SKM-1 (cell line): ENCODE data around the gene TGM3.

ENCODE experiments used
- DNase-seq: peaks from one replicate; lab custom pipeline; 2025; ENCODE audit not compliant: unreplicated experiment; lab: John Stamatoyannopoulos, UW

Gene TGM3

DNA sequence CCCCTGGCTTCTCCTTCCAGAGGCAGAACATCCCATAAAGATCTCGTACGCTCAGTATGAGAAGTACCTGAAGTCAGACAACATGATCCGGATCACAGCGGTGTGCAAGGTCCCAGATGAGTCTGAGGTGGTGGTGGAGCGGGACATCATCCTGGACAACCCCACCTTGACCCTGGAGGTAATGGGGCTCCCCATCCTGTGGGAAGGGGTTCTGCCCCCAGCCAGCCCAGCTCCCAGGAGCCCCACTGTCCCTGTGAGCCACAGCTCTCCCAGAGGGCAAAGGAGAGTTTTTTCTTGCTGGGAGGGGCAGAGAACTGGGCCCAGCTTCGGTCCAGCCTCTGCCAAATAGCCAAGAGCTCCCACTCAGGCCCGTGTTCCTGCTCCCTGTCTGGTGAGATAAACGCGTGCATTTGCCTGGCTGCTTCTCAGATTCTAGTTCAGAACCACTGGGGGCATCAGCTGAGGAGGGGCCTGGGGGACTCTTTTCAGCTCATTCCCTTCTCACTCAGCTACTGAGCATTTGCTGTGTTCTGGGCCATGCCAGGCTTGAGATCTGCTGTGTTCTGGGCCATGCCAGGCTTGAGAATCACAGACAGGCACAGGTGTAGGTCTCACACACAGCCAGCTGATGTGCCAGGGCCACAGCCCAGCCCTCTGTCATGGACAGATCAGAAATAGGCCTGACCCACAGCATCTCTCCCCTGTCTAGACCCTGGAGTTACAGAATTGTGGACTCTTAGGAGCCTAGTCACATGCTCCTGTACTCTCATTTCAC lies 39.5 kb downstream of the TGM3 start:
- no peak for DNase-seq

DNA sequence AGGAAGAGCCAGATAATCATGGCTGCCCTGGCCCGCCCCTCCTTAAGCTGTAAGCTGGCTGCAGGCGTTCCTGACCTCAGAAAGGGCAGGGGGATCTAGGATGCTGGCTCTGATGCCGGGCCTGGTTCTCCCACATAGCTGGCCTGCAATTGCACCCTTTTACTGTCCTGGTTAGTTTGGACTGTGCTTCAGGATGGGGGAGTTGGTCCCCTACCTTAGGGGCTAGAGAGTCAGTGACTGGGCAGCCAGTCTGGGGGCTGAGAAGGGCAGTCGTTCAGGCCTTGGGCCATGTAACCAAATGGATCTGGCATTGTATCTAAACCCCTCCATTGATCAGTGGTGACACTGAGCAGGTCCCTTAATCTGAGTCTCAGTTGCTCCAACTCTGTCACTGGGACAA lies 40.7 kb downstream of the TGM3 start:
- DNase-seq: no peak

DNA sequence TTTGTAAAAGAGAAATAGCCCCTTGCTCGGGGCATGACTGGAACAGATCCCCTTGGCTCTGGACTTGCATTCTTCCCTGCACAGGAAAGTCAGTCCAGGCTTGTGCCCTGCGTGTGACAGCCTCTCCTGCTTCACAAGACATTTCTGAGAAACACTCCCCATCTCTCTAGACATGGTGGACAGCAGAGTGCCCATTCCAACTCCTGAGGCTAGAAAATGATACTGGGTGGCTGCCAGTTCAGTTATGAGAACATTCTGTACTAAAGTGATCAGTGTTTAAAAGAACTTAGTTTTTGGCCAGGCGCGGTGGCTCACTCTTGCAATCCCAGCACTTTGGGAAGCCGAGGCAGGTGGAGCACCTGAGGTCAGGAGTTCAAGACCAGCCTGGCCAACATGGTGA lies 41.3 kb downstream of the TGM3 start:
- DNase-seq: no peak

DNA sequence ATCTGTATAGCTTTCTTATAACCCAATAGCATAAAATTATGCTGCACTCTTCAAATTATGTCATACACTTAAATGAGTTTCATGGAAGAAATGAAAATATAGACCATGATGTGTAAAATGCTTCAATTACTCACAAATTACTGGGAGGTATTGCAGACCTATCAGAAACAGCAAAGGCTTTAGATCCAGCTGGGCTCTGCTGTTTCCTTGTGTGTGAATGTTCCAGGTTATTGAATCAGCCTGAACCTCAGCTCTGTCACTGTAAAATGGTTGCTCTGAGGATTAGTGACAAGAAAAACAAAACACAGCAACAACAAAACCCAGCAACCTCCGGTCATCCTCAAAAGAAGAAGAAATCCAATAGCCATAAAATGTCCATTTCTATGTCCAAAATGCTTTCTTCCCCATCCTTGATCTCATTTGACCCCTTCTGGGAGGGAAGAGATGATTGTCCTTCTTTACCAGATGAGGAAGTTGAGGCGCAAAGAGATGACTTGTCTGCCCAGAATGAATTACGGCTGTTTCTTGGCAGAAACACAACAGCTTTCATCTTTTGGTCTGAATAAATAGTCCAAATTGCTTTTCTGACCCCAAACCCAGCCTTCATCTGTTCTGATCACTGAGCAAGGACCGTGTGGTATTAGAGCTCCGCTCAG lies 42.7 kb downstream of the TGM3 start:
- DNase-seq: no peak

DNA sequence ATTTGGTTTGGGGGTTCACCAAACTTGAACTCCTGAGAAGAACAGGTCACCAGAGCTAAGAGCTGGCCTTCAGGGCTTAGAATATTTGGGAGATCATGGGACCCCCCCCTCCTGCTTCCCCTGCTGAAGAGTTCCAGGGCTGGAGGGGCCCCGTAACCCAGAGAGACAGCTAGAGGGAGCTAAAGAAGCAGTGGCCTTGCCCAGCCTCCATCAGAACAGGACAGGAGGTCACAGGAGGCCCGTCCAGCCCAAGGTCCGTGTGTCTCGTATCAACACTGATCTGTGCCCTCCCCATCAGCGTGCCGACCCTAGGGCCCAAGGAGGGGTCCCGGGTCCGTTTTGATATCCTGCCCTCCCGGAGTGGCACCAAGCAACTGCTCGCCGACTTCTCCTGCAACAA lies 44.3 kb downstream of the TGM3 start:
- no peak for DNase-seq

DNA sequence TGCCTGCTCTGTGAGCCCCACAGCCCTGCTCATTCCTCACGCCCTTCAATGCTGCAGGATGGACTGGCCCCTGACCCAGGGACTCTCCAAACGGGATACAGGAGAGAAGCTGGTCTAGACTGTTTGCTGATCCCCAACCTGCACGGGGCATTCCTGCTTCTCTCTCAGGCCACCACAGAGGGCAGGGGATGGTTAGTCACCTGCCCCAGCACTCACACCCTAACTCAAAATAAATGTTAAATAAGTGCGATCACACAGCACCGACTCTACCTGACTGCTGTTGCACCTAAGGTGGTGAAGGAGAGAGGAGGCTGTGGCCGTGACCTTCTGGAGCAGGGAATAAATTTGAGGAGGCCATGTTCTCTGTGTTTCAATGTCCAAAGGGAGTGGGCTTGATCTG lies 45.0 kb downstream of the TGM3 start:
- no peak for DNase-seq

DNA sequence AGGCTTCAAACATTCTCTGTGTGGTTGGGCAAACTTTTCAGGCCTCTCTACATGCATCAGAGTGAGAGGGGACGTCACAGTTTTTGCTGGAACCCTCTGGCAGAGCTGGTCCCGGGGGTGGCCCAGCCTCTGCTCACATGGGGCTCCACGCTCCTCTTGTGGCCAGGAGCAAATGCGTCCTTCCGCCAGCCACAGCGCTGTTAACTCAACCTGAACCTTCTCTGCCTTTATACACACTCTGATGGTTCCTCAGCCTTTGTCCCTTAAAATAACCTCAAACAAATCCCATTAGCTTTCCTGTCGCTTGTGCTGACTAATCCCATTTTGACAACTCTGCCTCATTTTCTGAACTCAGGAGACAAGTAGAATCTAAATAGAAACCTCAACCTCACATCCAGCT lies 45.5 kb downstream of the TGM3 start:
- no peak for DNase-seq

DNA sequence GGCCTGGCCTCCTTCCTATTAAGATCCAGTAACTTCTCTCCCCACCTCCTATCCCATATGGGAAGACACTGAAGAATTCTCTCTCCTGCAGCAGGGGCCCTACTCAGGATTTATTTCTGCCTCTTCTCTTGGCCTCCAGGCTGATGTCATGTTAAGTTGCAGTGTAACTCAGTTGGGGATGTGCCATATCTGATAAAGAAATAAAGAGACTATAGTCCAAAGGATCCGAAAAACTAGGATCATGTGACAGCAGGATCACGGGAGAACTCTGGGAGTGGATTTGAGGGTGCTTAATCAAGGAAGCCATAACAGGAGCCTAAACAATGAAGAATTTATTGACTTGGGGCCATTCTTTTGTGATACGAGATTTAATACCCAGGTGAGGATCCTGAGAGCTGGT lies 46.4 kb downstream of the TGM3 start:
- no peak for DNase-seq

DNA sequence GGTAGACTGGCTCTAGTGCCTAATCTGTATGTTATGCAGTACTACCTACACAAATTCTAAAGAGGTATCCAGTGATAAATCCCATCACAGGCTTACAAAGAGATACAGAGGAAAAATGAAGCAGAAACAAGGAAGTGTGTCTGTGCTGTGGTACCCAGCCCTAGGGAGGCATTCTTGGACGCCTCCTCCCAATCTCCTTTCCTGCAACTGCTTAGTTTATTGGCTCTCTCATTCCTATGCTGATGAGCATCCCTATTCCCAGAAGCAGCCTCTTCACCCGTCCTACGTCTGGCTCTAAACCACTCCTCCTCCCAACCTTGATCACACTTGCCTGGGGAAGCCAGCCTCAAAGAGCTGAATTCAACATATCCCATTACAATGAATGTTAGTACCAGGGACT lies 50.4 kb downstream of the TGM3 start:
- no peak for DNase-seq

DNA sequence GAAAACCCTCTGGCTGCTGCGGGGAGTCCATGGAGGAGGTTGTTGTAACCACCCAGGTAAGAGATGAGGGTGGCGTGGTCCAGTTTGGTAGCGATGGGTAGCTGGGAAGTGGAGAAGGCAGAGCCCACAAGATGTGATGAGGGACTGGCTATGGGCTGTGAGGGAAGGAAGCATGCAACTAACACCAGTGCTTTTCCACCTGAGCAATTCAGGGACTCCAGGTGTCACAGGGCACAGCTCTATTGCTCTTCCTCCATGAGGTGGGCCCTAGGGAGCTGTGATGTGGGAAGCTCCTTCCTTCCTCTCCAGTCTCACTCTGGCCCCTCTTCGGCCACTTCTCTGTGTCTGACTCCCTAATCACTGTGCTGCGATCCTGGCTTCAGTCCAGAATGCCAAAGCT lies 52.5 kb downstream of the TGM3 start:
- DNase-seq: no peak

DNA sequence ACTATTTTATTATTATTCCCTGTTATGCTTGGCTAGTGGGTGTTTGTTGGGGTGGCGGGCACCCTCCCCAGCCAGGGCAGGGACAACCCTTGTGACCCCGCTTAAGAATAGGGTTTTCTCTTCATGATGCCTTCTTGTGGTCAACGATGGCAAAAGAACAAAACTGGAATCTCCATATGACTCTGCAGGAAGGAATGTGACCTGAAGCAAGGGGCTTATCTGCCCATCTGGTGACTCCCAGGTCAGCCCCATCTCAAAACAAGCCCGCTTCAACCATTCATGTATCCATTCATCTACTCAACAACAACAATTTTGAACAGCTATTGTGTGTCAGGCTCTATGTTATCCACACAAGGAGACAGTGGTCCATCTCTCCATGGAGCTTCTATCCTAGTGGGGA lies 54.0 kb downstream of the TGM3 start:
- no peak for DNase-seq

DNA sequence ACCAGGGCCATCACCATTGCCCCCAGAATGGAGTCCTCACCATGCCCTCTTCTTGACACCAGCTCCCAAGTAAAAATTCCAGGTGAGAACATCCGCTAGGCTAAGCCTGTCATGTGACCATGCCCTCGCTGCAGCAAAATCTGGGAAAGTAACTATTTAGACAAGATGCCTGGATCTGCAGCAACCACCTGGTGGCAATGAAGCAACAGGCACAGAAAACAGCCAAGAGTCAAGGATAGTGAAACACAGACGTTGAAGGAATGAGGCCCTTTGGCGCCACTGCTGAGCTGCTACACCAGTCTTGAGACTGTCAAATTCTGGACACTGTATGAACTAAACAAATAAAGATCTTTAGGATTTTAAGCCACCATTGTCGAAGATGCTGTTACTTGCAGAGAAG lies 54.8 kb downstream of the TGM3 start:
- no peak for DNase-seq

DNA sequence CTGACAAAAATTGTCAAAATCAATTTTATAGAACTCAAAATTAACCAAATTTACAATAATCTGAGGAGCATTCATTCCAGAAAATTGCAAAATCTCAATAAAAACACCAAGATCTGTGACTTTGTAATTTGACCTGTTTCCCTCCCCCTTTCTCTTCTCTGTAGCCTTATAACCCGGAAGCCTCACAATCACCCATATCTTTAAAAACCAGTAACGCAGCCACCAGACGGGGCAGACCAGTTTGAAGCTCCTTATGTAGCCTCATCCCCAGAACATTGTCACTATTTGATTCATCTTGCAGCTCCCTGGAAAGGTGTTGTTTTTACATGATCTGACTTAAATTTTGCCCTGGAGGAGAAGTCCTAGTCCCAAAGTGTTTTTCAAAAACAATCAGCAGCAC lies 57.4 kb downstream of the TGM3 start:
- DNase-seq: no peak

DNA sequence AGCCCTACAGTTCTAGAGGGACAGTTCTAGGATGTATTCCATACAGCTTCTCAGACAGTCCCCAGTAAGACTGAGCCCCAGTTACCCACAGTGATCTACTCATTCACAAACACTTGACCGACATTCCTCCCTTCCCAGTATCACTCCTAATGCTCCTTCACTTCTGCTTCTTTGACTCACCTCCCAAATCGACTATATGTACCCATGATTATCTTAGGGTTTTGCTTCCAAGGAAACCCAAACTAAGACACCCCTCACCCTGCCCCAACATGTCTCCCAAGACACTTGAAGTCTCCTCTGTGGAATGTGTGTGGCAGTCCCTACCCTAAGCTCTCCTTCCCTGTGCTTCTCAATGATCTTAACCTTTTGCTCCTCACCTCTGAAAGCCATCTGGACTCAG lies 61.3 kb downstream of the TGM3 start:
- no peak for DNase-seq

DNA sequence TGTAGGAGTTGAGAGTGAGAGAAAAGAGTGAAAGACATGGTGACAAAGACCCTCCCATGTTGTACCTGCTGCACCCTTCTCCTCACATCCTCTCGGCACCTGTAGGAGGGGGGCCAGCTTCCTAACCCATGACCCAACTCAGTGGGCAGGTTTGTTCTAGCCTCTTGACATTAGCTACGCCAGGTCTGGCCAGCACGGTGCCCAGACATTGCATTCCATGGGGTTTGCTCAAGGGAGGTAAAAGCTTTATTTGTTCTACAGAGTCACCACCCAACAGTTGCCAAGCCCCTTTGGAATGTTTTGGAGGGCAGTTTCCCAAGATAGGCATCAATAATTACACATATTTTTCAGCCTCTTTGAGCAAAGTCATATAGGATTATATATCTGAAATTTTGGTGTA lies 62.2 kb downstream of the TGM3 start:
- DNase-seq: no peak

DNA sequence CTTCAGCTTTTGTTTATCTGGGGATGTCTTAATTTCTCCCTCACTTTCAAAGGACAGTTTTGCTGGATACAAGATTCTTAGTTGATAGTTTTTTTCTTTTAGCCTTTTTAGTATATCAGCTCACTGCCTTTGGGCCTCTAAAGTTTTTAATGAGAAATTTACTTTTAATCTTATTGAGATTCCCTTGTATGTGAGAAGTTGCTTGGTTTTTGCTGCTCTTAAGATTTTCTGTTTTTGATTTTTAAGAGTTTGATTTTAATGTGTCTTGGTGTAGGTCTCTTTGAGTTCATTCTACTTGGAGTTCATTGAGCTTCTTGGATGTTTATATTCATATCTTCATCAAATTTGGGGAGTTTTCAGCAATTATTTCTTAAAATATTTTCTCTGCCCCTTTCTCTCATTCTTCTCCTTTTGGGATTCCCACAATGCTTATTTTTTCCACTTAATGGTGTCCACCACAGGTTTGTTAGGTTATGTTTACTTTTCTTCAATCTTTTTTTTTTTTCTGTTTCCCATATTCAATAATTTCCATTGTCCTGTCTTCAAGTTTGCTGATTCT lies 65.3 kb downstream of the TGM3 start:
- no peak for DNase-seq

DNA sequence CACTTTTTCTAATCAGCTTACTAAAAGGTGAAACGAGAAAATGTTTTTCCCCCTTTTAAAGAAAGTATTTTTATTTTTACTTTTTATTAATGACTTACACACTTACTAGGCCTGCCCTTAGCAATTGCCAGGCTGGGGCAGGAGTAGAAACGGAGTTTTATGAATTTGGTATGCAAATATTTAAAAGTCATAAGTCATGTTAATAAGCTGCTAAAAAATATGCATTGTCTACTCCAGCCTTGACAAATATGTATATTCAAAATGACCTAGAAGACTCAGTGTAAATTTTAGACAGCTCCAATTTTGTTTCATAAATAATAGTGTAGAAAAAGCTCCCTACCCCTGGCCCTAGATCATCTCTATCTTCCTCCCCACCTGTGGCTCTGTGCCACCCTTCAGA lies 67.4 kb downstream of the TGM3 start:
- DNase-seq: no peak

DNA sequence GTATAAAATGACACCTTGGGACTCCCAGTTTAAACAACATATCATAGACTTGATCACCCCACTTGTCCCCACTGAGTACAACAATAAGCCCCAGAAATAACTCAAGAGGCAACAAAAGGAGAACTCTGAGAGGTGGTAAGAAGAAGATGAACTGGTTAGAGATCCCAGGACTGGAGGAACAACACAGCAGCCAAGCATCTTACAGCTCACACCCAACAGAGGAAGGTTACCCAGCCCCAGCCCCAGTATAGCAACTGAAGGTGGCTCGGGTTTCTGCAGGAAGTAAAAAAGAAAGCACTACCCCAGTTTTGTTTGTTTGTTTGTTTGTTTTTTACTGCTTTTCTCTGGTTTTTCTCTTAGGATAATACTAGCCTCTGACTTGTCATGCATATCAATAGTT lies 67.8 kb downstream of the TGM3 start:
- DNase-seq: no peak

DNA sequence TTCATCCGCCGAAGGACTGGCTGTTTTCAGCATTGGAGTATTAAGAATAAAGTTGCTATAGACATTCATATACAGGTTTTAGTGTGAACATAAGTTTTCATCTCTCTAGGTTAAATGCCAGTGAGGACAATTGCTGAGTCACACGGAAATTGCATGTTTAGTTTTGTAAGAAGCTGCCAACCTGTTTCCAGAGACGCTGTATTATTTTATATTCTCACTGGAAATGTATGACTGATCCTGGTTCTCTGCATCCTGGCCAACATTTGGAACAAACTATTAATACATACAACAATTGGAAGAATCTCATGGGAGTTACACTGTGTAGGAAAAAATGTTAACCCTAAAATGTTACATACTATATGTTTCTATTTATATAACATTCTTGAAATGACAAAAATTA lies 68.2 kb downstream of the TGM3 start:
- DNase-seq: no peak

DNA sequence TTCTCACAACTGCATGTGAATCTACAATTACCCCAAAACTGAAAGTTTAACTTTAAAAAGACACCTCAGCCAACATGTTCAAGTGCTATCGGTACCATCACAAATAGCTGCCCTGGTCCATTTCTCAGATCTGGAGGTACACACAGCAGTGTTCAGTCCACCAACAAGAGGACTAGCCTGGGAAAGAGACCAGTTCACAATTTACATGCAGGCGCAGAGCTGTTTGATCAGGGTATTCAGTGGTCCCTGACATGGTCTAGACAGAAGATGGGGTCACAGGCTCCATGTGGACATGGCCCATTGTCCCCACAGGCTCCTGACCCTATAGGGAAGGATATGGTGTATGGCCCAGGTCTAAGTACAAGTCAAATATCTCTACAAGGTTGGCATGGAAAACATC lies 69.3 kb downstream of the TGM3 start:
- no peak for DNase-seq

DNA sequence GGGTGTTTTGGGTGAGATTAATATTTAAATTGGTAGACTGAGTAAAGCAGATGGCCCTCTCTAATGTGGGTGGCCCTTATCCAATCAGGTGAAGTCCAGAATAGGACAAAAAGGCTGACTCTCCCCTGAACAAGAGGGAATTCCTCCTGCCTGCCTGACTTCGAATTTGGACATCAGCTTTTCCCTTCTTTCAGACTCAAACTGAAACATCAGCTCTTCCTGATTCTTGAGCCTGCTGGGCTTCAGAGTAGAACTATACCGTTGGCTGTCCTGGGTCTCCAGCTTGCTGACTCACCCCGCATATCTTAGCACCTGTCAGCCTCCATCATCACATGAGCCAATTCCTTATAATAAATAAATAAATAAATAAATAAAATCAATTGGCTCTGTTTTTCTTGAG lies 69.9 kb downstream of the TGM3 start:
- DNase-seq: no peak

DNA sequence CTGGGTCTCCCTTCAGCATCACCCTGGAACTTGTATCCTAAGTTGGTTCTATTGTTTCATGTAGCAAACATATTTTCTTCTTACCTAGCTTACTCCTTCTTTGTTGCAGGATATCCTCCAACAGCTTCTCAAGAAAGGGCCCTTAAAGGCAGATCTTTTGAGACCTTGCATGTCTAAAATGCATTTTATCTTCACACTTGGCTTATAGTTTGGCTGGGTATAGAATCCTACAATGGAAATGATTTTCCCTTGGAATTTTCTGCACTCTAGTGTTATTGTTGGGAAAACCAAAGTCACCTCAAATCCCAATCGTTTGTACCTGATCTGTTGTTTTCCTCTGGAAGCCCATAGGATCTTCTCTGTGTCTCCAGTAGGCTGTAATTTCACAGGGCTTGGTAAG lies 72.8 kb downstream of the TGM3 start:
- DNase-seq: no peak

DNA sequence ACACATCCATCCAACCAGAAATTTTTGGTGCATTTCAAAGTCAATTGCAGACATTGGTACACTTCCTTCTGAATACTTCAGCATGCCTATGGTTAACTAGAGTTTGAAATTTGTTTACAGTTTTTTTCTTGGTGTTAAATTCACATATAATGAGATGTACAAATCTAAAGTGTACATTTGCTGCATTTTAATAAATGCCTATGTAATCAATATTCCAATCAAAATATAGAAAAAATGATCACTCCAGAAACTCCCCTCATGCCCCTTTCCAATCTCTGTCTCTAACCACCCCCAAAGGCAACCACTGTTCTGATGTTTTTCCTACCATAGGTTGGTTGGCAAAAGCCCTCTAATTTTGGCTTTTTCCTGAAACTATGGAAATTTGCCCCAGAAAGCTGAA lies 77.3 kb downstream of the TGM3 start:
- no peak for DNase-seq
